ENCODE results near the gene ACOX1. TPM values are rescaled to one million over a fixed set of nuclear protein-coding genes. Genes with fewer than 3 reads are reported as not detected.

ACOX1 gene
- total and polyA plus RNA-seq, 2 of the 13 experiments (the other 11 are each of a cell fraction or from before 2014, with no cell fraction given): 86.4 to 120 TPM

DNA sequence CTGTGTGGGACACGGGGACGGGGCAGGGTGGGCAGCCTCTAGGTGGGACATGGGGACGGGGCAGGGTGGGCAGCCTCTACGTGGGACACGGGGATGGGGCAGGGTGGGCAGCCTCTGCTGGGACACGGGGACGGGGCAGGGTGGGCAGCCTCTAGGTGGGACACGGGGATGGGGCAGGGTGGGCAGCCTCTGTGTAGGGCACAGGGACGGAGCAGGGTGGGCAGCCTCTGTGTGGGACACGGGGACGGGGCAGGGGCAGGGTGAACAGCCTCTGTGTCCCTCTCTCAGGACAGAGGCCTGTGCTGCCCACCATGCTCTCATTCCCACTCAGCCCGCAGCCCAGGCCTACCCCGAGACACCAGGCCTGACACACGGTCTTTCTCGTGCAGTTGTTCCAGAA lies 57.4 kb downstream of the ACOX1 start:
- POLR2A ChIA-PET: interaction anchor here (2.3 kb wide), 1 partner anchor 16 kb away, joined by 12 read pairs; the partner anchor contains the start of gene MRPL38
- FAIRE-seq: no peak
- intact Hi-C loops (cut with micrococcal nuclease; ENCODE audit: unreplicated experiment): no loop called here
- in situ Hi-C loops (cut with HindIII; ENCODE audit: extremely low pct_ligation_motif_present, low pct_unique_long_range_greater_than_20kb): no loop called here
- Histone ChIP-seq H3K9ac (ENCODE audit: insufficient read depth, low read depth, low read length) (no peak overlapping the region), H3K4me2 (ENCODE audit: low read depth, low read length) (no peak overlapping the region), H3K9me3 (ENCODE audit: low read length) (no peaks in the 10 kb centered on the region), H3K36me3 (replicated peaks in 1 of 2; ENCODE audit: control insufficient read depth in 1 of 2, insufficient read depth in 2 of 2, low read length in 2 of 2) (no peaks in the 10 kb centered on the region), H3K27ac (ENCODE audit: extremely low read length, insufficient read depth, low read length) (no peak overlapping the region), H3K79me2 (ENCODE audit: insufficient read depth, low read length) (no peaks in the 10 kb centered on the region), H4K20me1 (ENCODE audit: insufficient read depth, low read length) (no peaks in the 10 kb centered on the region), H3K27me3 (ENCODE audit: control insufficient read depth in 1 of 2, insufficient read depth in 2 of 2, low read length in 2 of 2) (no peaks in the 10 kb centered on the region), H3K4me3 (replicated peaks in 1 of 3; ENCODE audit: insufficient read depth in 1 of 3, low read depth in 2 of 3, low read length in 3 of 3) (no peak overlapping the region), H3K4me1 (ENCODE audit: insufficient read depth, low read length) (peaks cover 38% of the 10 kb centered on the region), H2AFZ (ENCODE audit: low read length) (no peak overlapping the region)
- no peak for ATAC-seq
- 94% methylated on average over 15 of the region's 15 CpGs for WGBS (ENCODE audit: low lambda C conversion rate)
- BruUV-seq (replicated peaks): no TSS peak
- DNase-seq (ENCODE audit: low spot score): no peak
- CTCF ChIA-PET (ENCODE audit: low intra/inter-chr PET ratio, low total read pairs): no interaction called here
- TF ChIP-seq HDAC1 (CRISPR knock-in tag; IDR thresholded peaks at IDR 0.05): no peak
- TF ChIP-seq, protein P1, sequence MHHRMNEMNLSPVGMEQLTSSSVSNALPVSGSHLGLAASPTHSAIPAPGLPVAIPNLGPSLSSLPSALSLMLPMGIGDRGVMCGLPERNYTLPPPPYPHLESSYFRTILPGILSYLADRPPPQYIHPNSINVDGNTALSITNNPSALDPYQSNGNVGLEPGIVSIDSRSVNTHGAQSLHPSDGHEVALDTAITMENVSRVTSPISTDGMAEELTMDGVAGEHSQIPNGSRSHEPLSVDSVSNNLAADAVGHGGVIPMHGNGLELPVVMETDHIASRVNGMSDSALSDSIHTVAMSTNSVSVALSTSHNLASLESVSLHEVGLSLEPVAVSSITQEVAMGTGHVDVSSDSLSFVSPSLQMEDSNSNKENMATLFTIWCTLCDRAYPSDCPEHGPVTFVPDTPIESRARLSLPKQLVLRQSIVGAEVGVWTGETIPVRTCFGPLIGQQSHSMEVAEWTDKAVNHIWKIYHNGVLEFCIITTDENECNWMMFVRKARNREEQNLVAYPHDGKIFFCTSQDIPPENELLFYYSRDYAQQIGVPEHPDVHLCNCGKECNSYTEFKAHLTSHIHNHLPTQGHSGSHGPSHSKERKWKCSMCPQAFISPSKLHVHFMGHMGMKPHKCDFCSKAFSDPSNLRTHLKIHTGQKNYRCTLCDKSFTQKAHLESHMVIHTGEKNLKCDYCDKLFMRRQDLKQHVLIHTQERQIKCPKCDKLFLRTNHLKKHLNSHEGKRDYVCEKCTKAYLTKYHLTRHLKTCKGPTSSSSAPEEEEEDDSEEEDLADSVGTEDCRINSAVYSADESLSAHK (CRISPR knock-in tag; IDR thresholded peaks at IDR 0.05; ENCODE audit: borderline replicate concordance): no peak
- 0 out of 2 replicates have a peak, but pooled peaks have one; percentile 43 for TF ChIP-seq PCBP1 (IDR thresholded peaks at IDR 0.05; ENCODE audit: borderline replicate concordance, low read depth, low read length)
- TF ChIP-seq ZNF598 (CRISPR knock-in tag; IDR thresholded peaks at IDR 0.05; ENCODE audit: borderline replicate concordance): no peak
- TF ChIP-seq, protein P2, sequence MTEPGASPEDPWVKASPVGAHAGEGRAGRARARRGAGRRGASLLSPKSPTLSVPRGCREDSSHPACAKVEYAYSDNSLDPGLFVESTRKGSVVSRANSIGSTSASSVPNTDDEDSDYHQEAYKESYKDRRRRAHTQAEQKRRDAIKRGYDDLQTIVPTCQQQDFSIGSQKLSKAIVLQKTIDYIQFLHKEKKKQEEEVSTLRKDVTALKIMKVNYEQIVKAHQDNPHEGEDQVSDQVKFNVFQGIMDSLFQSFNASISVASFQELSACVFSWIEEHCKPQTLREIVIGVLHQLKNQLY (CRISPR knock-in tag; IDR thresholded peaks at IDR 0.05): no peak
- TF ChIP-seq KLF6 (CRISPR knock-in tag; IDR thresholded peaks at IDR 0.05): no peak
